Mesothelial cell of epicardium (in vitro differentiated cells): Measurements from ENCODE around the gene MAML2. TPM values are rescaled to one million over a fixed set of nuclear protein-coding genes. Genes with fewer than 3 reads are reported as not detected.

Experiments used
- DNase-seq, 2 experiments: peaks; one replicate each; pipeline ENCODE4 v3.0.0; 2021; ENCODE audit warnings: low spot score in 2 of 2; ENCODE audit not compliant: unreplicated experiment in 2 of 2
- H3K27ac Mint-ChIP-seq: 2 replicates; pipeline ENCODE4 v1.8.0; 2021; ENCODE audit warnings: mixed read lengths
- H3K27me3 Mint-ChIP-seq: 2 replicates; pipeline ENCODE4 v1.8.0; 2021; ENCODE audit warnings: low read depth, mixed read lengths
- H3K36me3 Mint-ChIP-seq: 2 replicates; pipeline ENCODE4 v1.8.0; 2021; ENCODE audit warnings: mixed read lengths
- H3K4me1 Mint-ChIP-seq: 2 replicates; pipeline ENCODE4 v1.8.0; 2021; ENCODE audit warnings: mixed read lengths
- H3K4me3 Mint-ChIP-seq: 2 replicates; pipeline ENCODE4 v1.8.0; 2021; ENCODE audit warnings: mild to moderate bottlenecking, moderate library complexity, mixed read lengths
- H3K9me3 Mint-ChIP-seq: 2 replicates; pipeline ENCODE4 v1.8.0; 2021; ENCODE audit warnings: mixed read lengths
- total RNA-seq: library from RNA; stranded (reverse); gene quantifications from 3 replicates; pipeline ENCODE4 v1.2.1, GENCODE V29; 2021
- TF ChIP-seq, protein P1 (sequence below): fragments of 200-600 bp; sonication (generic); IDR thresholded peaks from one replicate; pipeline ENCODE4 v1.5.0; 2021; ENCODE audit warnings: antibody characterized with exemption; ENCODE audit not compliant: unreplicated experiment

The MAML2 gene
- total RNA-seq, 1 donor from 2014 or later: 38.3 TPM

- Mint-ChIP-seq H3K9me3 (no peaks in the 10 kb centered on the region), H3K4me3 (peak overlapping the region; percentile 46), H3K27ac (peak overlapping the region; percentile 99), H3K27me3 (no peaks in the 10 kb centered on the region), H3K4me1 (peaks cover 86% of the 10 kb centered on the region), H3K36me3 (no peaks in the 10 kb centered on the region)
- TF ChIP-seq, protein P1, sequence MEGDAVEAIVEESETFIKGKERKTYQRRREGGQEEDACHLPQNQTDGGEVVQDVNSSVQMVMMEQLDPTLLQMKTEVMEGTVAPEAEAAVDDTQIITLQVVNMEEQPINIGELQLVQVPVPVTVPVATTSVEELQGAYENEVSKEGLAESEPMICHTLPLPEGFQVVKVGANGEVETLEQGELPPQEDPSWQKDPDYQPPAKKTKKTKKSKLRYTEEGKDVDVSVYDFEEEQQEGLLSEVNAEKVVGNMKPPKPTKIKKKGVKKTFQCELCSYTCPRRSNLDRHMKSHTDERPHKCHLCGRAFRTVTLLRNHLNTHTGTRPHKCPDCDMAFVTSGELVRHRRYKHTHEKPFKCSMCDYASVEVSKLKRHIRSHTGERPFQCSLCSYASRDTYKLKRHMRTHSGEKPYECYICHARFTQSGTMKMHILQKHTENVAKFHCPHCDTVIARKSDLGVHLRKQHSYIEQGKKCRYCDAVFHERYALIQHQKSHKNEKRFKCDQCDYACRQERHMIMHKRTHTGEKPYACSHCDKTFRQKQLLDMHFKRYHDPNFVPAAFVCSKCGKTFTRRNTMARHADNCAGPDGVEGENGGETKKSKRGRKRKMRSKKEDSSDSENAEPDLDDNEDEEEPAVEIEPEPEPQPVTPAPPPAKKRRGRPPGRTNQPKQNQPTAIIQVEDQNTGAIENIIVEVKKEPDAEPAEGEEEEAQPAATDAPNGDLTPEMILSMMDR: no peak
- peak; percentile 61 to 79 for DNase-seq
These were observed 35.8 kb downstream of the MAML2 start for GRCh38 chr11:96306933-96307775.

- no peak for DNase-seq
- H3K4me1 Mint-ChIP-seq: peaks cover 82% of the 10 kb centered on the region
- peak overlapping the region; percentile 46 for H3K4me3 Mint-ChIP-seq
These were observed 36.4 kb downstream of the MAML2 start for GRCh38 chr11:96306600-96306932.

GRCh38 chr11:96306071-96306470 lies 36.9 kb downstream of the MAML2 start:
- no peaks in the 10 kb centered on the region for H3K27me3 Mint-ChIP-seq
- DNase-seq: no peak
- H3K9me3 Mint-ChIP-seq: no peaks in the 10 kb centered on the region
- TF ChIP-seq, protein P1: no peak
- H3K4me3 Mint-ChIP-seq: no peak overlapping the region
- peak overlapping the region; percentile 99 for H3K27ac Mint-ChIP-seq
- H3K36me3 Mint-ChIP-seq: no peaks in the 10 kb centered on the region
- peaks cover 77% of the 10 kb centered on the region for H3K4me1 Mint-ChIP-seq

More at GRCh38 chr11:96306600-96306932, 36.4 kb downstream of the MAML2 start:
- H3K9me3 Mint-ChIP-seq: no peaks in the 10 kb centered on the region
- H3K36me3 Mint-ChIP-seq: no peaks in the 10 kb centered on the region
- H3K27ac Mint-ChIP-seq: peak overlapping the region; percentile 99
- TF ChIP-seq, protein P1: no peak
- no peaks in the 10 kb centered on the region for H3K27me3 Mint-ChIP-seq

- Mint-ChIP-seq H3K27me3 (no peaks in the 10 kb centered on the region), H3K36me3 (no peaks in the 10 kb centered on the region), H3K27ac (peak overlapping the region; percentile 78), H3K4me1 (peaks cover 63% of the 10 kb centered on the region), H3K9me3 (no peaks in the 10 kb centered on the region), H3K4me3 (no peak overlapping the region)
- no peak for DNase-seq
- TF ChIP-seq, protein P1: no peak
These were observed 39.0 kb downstream of the MAML2 start for GRCh38 chr11:96303980-96304379.

- no peaks in the 10 kb centered on the region for H3K36me3 Mint-ChIP-seq
- TF ChIP-seq, protein P1: no peak
- no peak overlapping the region for H3K4me3 Mint-ChIP-seq
- peaks cover 55% of the 10 kb centered on the region for H3K4me1 Mint-ChIP-seq
- no peak for DNase-seq
- peak overlapping the region; percentile 35 for H3K27ac Mint-ChIP-seq
- H3K27me3 Mint-ChIP-seq: no peaks in the 10 kb centered on the region
- H3K9me3 Mint-ChIP-seq: no peaks in the 10 kb centered on the region
These were observed 39.9 kb downstream of the MAML2 start for GRCh38 chr11:96303064-96303463.
